ENCODE measurements around the gene CELF6.
"Not testable (repeated sequence)": the region's sequence is repeated elsewhere in the genome, so short reads cannot be mapped to it uniquely, and the experiment has no call there.

The CELF6 gene

GRCh38 chr15:72281713-72282112, 38.2 kb downstream of the CELF6 start:
- no peak overlapping the region for H3K4me3 ChIP-seq
- H3K4me1 ChIP-seq = no peaks in the 10 kb centered on the region
- no peaks in the 10 kb centered on the region for H3K27me3 ChIP-seq
- H3K36me3 ChIP-seq = no peaks in the 10 kb centered on the region
- intact Hi-C loops (cut with DNase I; ENCODE audit: low total_unique reads) = no loop called here
- no peak for DNase-seq
- H3K9me3 ChIP-seq = no peaks in the 10 kb centered on the region
- H3K27ac ChIP-seq = no peak overlapping the region
- no peak for TF ChIP-seq CTCF (IDR thresholded peaks at IDR 0.05)

GRCh38 chr15:72280751-72281150, 39.2 kb downstream of the CELF6 start:
- Histone ChIP-seq H3K27ac (no peak overlapping the region), H3K9me3 (no peaks in the 10 kb centered on the region), H3K4me3 (no peak overlapping the region), H3K36me3 (no peaks in the 10 kb centered on the region), H3K27me3 (no peaks in the 10 kb centered on the region), H3K4me1 (no peaks in the 10 kb centered on the region)
- no peak for DNase-seq
- intact Hi-C loops (cut with DNase I; ENCODE audit: low total_unique reads) = no loop called here
- TF ChIP-seq CTCF (IDR thresholded peaks at IDR 0.05) = no peak

GRCh38 chr15:72278737-72279136, 41.2 kb downstream of the CELF6 start:
- intact Hi-C loops (cut with DNase I; ENCODE audit: low total_unique reads) = no loop called here
- H3K9me3 ChIP-seq = no peaks in the 10 kb centered on the region
- peaks cover 0 to 2% (median 0%) of the 10 kb centered on the region in 4 donors for H3K4me1 ChIP-seq
- H3K36me3 ChIP-seq = no peaks in the 10 kb centered on the region
- no peak overlapping the region for H3K4me3 ChIP-seq
- DNase-seq = no peak
- no peaks in the 10 kb centered on the region for H3K27me3 ChIP-seq
- H3K27ac ChIP-seq = no peak overlapping the region
- no peak for TF ChIP-seq CTCF (IDR thresholded peaks at IDR 0.05)

GRCh38 chr15:72276326-72276700, 43.6 kb downstream of the CELF6 start:
- Histone ChIP-seq H3K36me3 (no peaks in the 10 kb centered on the region), H3K27me3 (no peaks in the 10 kb centered on the region), H3K4me3 (no peak overlapping the region), H3K27ac (no peak overlapping the region), H3K4me1 (peaks cover 0 to 14% (median 10%) of the 10 kb centered on the region in 4 donors), H3K9me3 (no peaks in the 10 kb centered on the region)
- no peak for TF ChIP-seq CTCF (IDR thresholded peaks at IDR 0.05)
- DNase-seq = no peak
- intact Hi-C loops (cut with DNase I; ENCODE audit: low total_unique reads) = no loop called here

- H3K4me1 ChIP-seq = peaks cover 0 to 19% (median 15%) of the 10 kb centered on the region in 4 donors
- H3K27me3 ChIP-seq; DNase-seq; H3K27ac ChIP-seq; H3K36me3 ChIP-seq; H3K9me3 ChIP-seq; intact Hi-C loops (cut with DNase I; ENCODE audit: low total_unique reads); H3K4me3 ChIP-seq: not testable (repeated sequence)
These were observed 44.2 kb downstream of the CELF6 start for GRCh38 chr15:72275635-72276325.

GRCh38 chr15:72272997-72273352, 47.0 kb downstream of the CELF6 start:
- intact Hi-C loops (cut with DNase I; ENCODE audit: low total_unique reads) = loop anchor here (5.0 kb wide), 2 partner anchors 36 to 71 kb away; no protein-coding TSS in a partner anchor
- Histone ChIP-seq H3K9me3 (no peaks in the 10 kb centered on the region), H3K4me3 (peak overlapping the region; percentile 81 to 98), H3K27me3 (no peaks in the 10 kb centered on the region), H3K4me1 (peaks cover 0 to 27% (median 19%) of the 10 kb centered on the region in 4 donors), H3K27ac (peak overlapping the region; percentile 39 to 98), H3K36me3 (peaks cover 4 to 30% (median 5%) of the 10 kb centered on the region in 3 donors)
- no peak for DNase-seq
- TF ChIP-seq CTCF (IDR thresholded peaks at IDR 0.05) = peak in 1 of 2 experiments; percentile 2

Measured in tibial artery (tissue), 4 donors.